PFSK-1 (cell line): Measurements from ENCODE around the gene VGF.

ENCODE experiments used
- FOXP2 ChIP-seq: optimal IDR thresholded peaks from 2 replicates; pipeline ENCODE3; 2011; ENCODE audit warnings: borderline replicate concordance, control low read depth, inconsistent platforms; ENCODE audit not compliant: insufficient read depth; ENCODE audit errors: extremely low read length, extremely low read depth
- POLR2AphosphoS5 ChIP-seq: IDR thresholded peaks from 2 replicates; pipeline ENCODE4 v1.6.1; 2012; ENCODE audit warnings: low read depth, mild to moderate bottlenecking, control low read depth, low read length, moderate library complexity
- REST ChIP-seq, 2 experiments: IDR thresholded peaks; 2 replicates each; pipeline versions ENCODE4 v1.6.1 to v1.8.0; 2011 to 2012; ENCODE audit warnings: low read depth in 2 of 2, low read length in 2 of 2, control low read depth in 1 of 2, inconsistent platforms in 1 of 2, mild to moderate bottlenecking in 1 of 2, moderate library complexity in 1 of 2; ENCODE audit not compliant: insufficient read depth in 1 of 2
- SIN3A ChIP-seq: IDR thresholded peaks from 2 replicates; pipeline ENCODE4 v1.6.1; 2012; ENCODE audit warnings: mild to moderate bottlenecking, low read length, moderate library complexity, borderline replicate concordance; ENCODE audit not compliant: insufficient read depth
- TAF1 ChIP-seq: IDR thresholded peaks from 2 replicates; pipeline ENCODE4 v1.6.1; 2012; ENCODE audit warnings: low read length, control low read depth, borderline replicate concordance; ENCODE audit not compliant: insufficient read depth

Gene VGF

GRCh38 chr7:101174322-101174854 is 9.0 kb upstream of the VGF start:
- TF ChIP-seq TAF1 (no peak), FOXP2 (no peak), SIN3A (no peak), REST (IDR thresholded peaks at IDR 0.05; ENCODE audit: insufficient read depth in 1 of 2, low read depth in 2 of 2, low read length in 2 of 2) (no peak), POLR2AphosphoS5 (no peak)

GRCh38 chr7:101173752-101174244 is 8.4 kb upstream of the VGF start:
- TF ChIP-seq SIN3A, result no peak
- no peak for TF ChIP-seq REST (IDR thresholded peaks at IDR 0.05; ENCODE audit: insufficient read depth in 1 of 2, low read depth in 2 of 2, low read length in 2 of 2)
- no peak for TF ChIP-seq FOXP2
- TF ChIP-seq POLR2AphosphoS5, result no peak
- TF ChIP-seq TAF1, result no peak

GRCh38 chr7:101172854-101173751 is 7.7 kb upstream of the VGF start:
- TF ChIP-seq SIN3A (no peak), FOXP2 (no peak), REST (IDR thresholded peaks at IDR 0.05; ENCODE audit: insufficient read depth in 1 of 2, low read depth in 2 of 2, low read length in 2 of 2) (no peak), TAF1 (no peak), POLR2AphosphoS5 (no peak)

GRCh38 chr7:101172005-101172853 is 6.9 kb upstream of the VGF start:
- TF ChIP-seq POLR2AphosphoS5 (no peak), REST (IDR thresholded peaks at IDR 0.05; ENCODE audit: insufficient read depth in 1 of 2, low read depth in 2 of 2, low read length in 2 of 2) (no peak), TAF1 (no peak), FOXP2 (no peak), SIN3A (no peak)
